Adrenal gland (tissue), 12 donors: Measurements from ENCODE around the gene SYCP1. TPM values are rescaled to one million over a fixed set of nuclear protein-coding genes. Genes with fewer than 3 reads are reported as not detected.

Experiments
- DNase-seq, 7 donors: peaks; one replicate each; pipeline ENCODE4 v3.0.0-alpha.2; 2019 to 2020
- H3K27ac ChIP-seq, 5 donors: fragments of 200-600 bp; sonication (generic) in 4 of 5; 1 replicate in 3 of 5; 2 replicates in 2 of 5; pipeline versions ENCODE4 v1.5.1 to v1.8.0; 2016 to 2020; ENCODE audit warnings: mild to moderate bottlenecking in 1 of 5
- H3K27me3 ChIP-seq: fragments of 200-600 bp; 2 replicates; pipeline ENCODE4 v1.8.0; 2021
- H3K36me3 ChIP-seq, 2 donors: fragments of 200-600 bp; replicated peaks in 1 of 2; 1 replicate in 1 of 2; 2 replicates in 1 of 2; pipeline versions ENCODE4 v1.5.1 to v1.8.0; 2018 to 2022
- H3K4me1 ChIP-seq, 2 donors: fragments of 200-600 bp; replicated peaks in 1 of 2; 1 replicate in 1 of 2; 2 replicates in 1 of 2; pipeline versions ENCODE4 v1.5.1 to v1.8.0; 2018 to 2021
- H3K4me3 ChIP-seq, 4 donors: fragments of 200-600 bp; sonication (generic) in 3 of 4; one replicate each; pipeline ENCODE4 v1.5.1; 2016 to 2018
- H3K9me3 ChIP-seq, 3 donors: fragments of 200-600 bp; sonication (generic) in 1 of 3; replicated peaks in 1 of 3; 1 replicate in 2 of 3; 2 replicates in 1 of 3; pipeline versions ENCODE4 v1.5.1 to v1.8.0; 2016 to 2021
- CTCF ChIP-seq, 6 experiments: fragments of 450-650 bp in 4 of 6; fragments of 200-600 bp in 2 of 6; sonication (generic) in 1 of 6; IDR thresholded peaks; 1 replicate in 5 of 6; 2 replicates in 1 of 6; pipeline versions ENCODE4 v1.5.1 to v1.8.0; 2016 to 2021; ENCODE audit warnings: antibody characterized with exemption in 6 of 6, mild to moderate bottlenecking in 2 of 6, moderate library complexity in 1 of 6
- POLR2A ChIP-seq, 2 donors: fragments of 450-650 bp; IDR thresholded peaks; one replicate each; pipeline ENCODE4 v1.6.1; 2017; ENCODE audit warnings: antibody characterized with exemption in 2 of 2, mild to moderate bottlenecking in 2 of 2, moderate library complexity in 1 of 2
- WGBS, 4 donors: extraction: QIAGEN DNeasy Blood & Tissue Kit in 2 of 4; methylation state at CpG; one replicate each; pipeline versions ENCODE4 v1.1.5 to v1.1.7; 2013 to 2017; 5-methylcytosine and 5-hydroxymethylcytosine counted together
- intact Hi-C, 2 donors: fragments of 100-400 bp; cut with DNase I; formaldehyde crosslinking; loops; one replicate each; pipeline versions ENCODE4 v1.14.1 to v1.15.0; 2022 to 2023
- polyA plus RNA-seq, 3 donors: library from polyadenylated mRNA; stranded (reverse); fragments of 200-250 nt in 2 of 3; fragments of 350-450 nt in 1 of 3; fragmentation: Illumina TruSeq in 1 of 3; extraction: RNeasy Lipid Tissue Mini Kit (QIAGEN cat#74804) in 1 of 3; gene quantifications; one replicate each; pipeline ENCODE4 v1.2.3, GENCODE V29; 2013 to 2014
- total RNA-seq, 9 donors: library from RNA; depleted of rRNA in 4 of 9; stranded (reverse); fragments of >200 nt in 4 of 9; fragments of 120-200 nt in 1 of 9; fragmentation: NEBNext Ultra II Directional in 1 of 9; extraction: Animal tissue kit (Norgen Biotek cat#: 25700) in 1 of 9; gene quantifications; one replicate each; pipeline versions ENCODE4 v1.1.0 to v1.2.4, GENCODE V29; 2013 to 2023
- donor health status: healthy with polysubstance abuse.
- donor health status: Bipolar disorder and iron deficiency.
- donor health status: DM: yes; HTN: yes; CAD: no.
- donor health status: DM: no; HTN: no; CAD: no.
- donor health status: DM: no; HTN: no; CAD: no.
- donor health status: DM: yes; HTN: yes; CAD: no.

The SYCP1 gene
- total and polyA plus RNA-seq, 12 donors, result 0.07 to 0.22 TPM; not detected in 10

- H3K4me1 ChIP-seq, result no peaks in the 10 kb centered on the region
- no peak overlapping the region for H3K27ac ChIP-seq
- TF ChIP-seq CTCF (IDR thresholded peaks at IDR 0.05) (no peak), POLR2A (IDR thresholded peaks at IDR 0.05) (no peak)
Observed at GRCh38 chr1:115040501-115040900, 185.8 kb downstream of the SYCP1 start.

GRCh38 chr1:115041654-115042053 lies 187.0 kb downstream of the SYCP1 start:
- no peak overlapping the region for H3K27ac ChIP-seq
- H3K9me3 ChIP-seq, result no peaks in the 10 kb centered on the region
- no peaks in the 10 kb centered on the region for H3K4me1 ChIP-seq
- intact Hi-C loops, result no loop called here
- H3K27me3 ChIP-seq, result no peaks in the 10 kb centered on the region
- TF ChIP-seq POLR2A (IDR thresholded peaks at IDR 0.05) (no peak), CTCF (IDR thresholded peaks at IDR 0.05) (no peak)
- no peak for DNase-seq
- no peak overlapping the region for H3K4me3 ChIP-seq
- H3K36me3 ChIP-seq, result no peaks in the 10 kb centered on the region

More at GRCh38 chr1:115040501-115040900, 185.8 kb downstream of the SYCP1 start:
- intact Hi-C loops, result no loop called here
- no peak overlapping the region for H3K4me3 ChIP-seq
- 74 to 82% (median 78%) methylated on average over 2 of the region's 2 CpGs for WGBS, 4 donors
- no peaks in the 10 kb centered on the region for H3K27me3 ChIP-seq
- no peaks in the 10 kb centered on the region for H3K36me3 ChIP-seq
- no peak for DNase-seq
- H3K9me3 ChIP-seq, result no peaks in the 10 kb centered on the region

Other genes starting within 250 kb of the SYCP1 start
- gene DENND2C, start 184.8 kb upstream of the SYCP1 start, total RNA-seq, result 1 to 10 TPM in 8 of 9 donors, under 1 TPM in 1; 0.91 to 4.2 (median 2.2) TPM
- 1 to 10 TPM; 1.4 TPM for gene DENND2C, start 184.8 kb upstream of the SYCP1 start, polyA plus RNA-seq
- not detected for gene AMPD1, start 159.3 kb upstream of the SYCP1 start, total RNA-seq
- under 1 TPM in 2 of 3 donors, not detected in 1; 0.24 to 0.29 TPM for gene AMPD1, start 159.3 kb upstream of the SYCP1 start, polyA plus RNA-seq
- gene NRAS, start 138.1 kb upstream of the SYCP1 start, total RNA-seq, result 10 to 100 TPM; 12.5 to 46.6 (median 19.4) TPM
- gene NRAS, start 138.1 kb upstream of the SYCP1 start, polyA plus RNA-seq, result 10 to 100 TPM in 2 of 3 donors, 1 to 10 TPM in 1; 5.8 to 26.5 (median 10.1) TPM
- 100 to 1,000 TPM; 289 to 775 (median 477) TPM for gene CSDE1, start 96.9 kb upstream of the SYCP1 start, total RNA-seq
- 100 to 1,000 TPM in 2 of 3 donors, 10 to 100 TPM in 1; 75.6 to 376 (median 104) TPM for gene CSDE1, start 96.9 kb upstream of the SYCP1 start, polyA plus RNA-seq
- gene SIKE1, start 74.2 kb upstream of the SYCP1 start, total RNA-seq, result 10 to 100 TPM; 20.6 to 91.2 (median 36.5) TPM
- 10 to 100 TPM in 2 of 3 donors, 1 to 10 TPM in 1; 9.9 to 23.2 (median 11.6) TPM for gene SIKE1, start 74.2 kb upstream of the SYCP1 start, polyA plus RNA-seq
- not detected for gene TSHB, start 175.0 kb downstream of the SYCP1 start, total RNA-seq
- gene TSHB, start 175.0 kb downstream of the SYCP1 start, polyA plus RNA-seq, result not detected
- 1 to 10 TPM in 2 of 9 donors, under 1 TPM in 7; 0.28 to 1.4 (median 0.74) TPM for gene TSPAN2, start 234.6 kb downstream of the SYCP1 start, total RNA-seq
- gene TSPAN2, start 234.6 kb downstream of the SYCP1 start, polyA plus RNA-seq, result 1 to 10 TPM in 1 of 3 donors, under 1 TPM in 2; 0.38 to 1.5 (median 0.56) TPM